ENCODE results near the gene ITM2C.

GRCh38 chr2:230912046-230912445, 47.3 kb downstream of the ITM2C start:
- TF ChIP-seq ZNF138 (CRISPR knock-in tag; IDR thresholded peaks at IDR 0.05; ENCODE audit: low read depth) (no peak), ZNF260 (CRISPR knock-in tag; IDR thresholded peaks at IDR 0.05; ENCODE audit: borderline replicate concordance, low read depth) (no peak), PCBP2 (optimal IDR thresholded peaks at IDR 0.05; ENCODE audit: low read depth, low read length, poor library complexity, severe bottlenecking) (no peak), CC2D1A (CRISPR knock-in tag; IDR thresholded peaks at IDR 0.05) (no peak), HMG20B (CRISPR knock-in tag; conservative IDR thresholded peaks at IDR 0.05) (no peak), ZFP36L1 (CRISPR knock-in tag; IDR thresholded peaks at IDR 0.05) (no peak), ATF2 (CRISPR knock-in tag; IDR thresholded peaks at IDR 0.05) (no peak), NR2F2 (IDR thresholded peaks at IDR 0.05; ENCODE audit: borderline replicate concordance, low read depth) (no peak), MYC (CRISPR knock-in tag; IDR thresholded peaks at IDR 0.05; ENCODE audit: borderline replicate concordance) (no peak), IRX3 (CRISPR knock-in tag; IDR thresholded peaks at IDR 0.05; ENCODE audit: borderline replicate concordance, low read depth) (no peak)
- TF ChIP-seq, protein P1, sequence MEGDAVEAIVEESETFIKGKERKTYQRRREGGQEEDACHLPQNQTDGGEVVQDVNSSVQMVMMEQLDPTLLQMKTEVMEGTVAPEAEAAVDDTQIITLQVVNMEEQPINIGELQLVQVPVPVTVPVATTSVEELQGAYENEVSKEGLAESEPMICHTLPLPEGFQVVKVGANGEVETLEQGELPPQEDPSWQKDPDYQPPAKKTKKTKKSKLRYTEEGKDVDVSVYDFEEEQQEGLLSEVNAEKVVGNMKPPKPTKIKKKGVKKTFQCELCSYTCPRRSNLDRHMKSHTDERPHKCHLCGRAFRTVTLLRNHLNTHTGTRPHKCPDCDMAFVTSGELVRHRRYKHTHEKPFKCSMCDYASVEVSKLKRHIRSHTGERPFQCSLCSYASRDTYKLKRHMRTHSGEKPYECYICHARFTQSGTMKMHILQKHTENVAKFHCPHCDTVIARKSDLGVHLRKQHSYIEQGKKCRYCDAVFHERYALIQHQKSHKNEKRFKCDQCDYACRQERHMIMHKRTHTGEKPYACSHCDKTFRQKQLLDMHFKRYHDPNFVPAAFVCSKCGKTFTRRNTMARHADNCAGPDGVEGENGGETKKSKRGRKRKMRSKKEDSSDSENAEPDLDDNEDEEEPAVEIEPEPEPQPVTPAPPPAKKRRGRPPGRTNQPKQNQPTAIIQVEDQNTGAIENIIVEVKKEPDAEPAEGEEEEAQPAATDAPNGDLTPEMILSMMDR (CRISPR knock-in tag; IDR thresholded peaks at IDR 0.05), result no peak
